ENCODE results near the gene ANKRD36B.
"Not testable (repeated sequence)": the region's sequence is repeated elsewhere in the genome, so short reads cannot be mapped to it uniquely, and the experiment has no call there.

ANKRD36B gene

DNA sequence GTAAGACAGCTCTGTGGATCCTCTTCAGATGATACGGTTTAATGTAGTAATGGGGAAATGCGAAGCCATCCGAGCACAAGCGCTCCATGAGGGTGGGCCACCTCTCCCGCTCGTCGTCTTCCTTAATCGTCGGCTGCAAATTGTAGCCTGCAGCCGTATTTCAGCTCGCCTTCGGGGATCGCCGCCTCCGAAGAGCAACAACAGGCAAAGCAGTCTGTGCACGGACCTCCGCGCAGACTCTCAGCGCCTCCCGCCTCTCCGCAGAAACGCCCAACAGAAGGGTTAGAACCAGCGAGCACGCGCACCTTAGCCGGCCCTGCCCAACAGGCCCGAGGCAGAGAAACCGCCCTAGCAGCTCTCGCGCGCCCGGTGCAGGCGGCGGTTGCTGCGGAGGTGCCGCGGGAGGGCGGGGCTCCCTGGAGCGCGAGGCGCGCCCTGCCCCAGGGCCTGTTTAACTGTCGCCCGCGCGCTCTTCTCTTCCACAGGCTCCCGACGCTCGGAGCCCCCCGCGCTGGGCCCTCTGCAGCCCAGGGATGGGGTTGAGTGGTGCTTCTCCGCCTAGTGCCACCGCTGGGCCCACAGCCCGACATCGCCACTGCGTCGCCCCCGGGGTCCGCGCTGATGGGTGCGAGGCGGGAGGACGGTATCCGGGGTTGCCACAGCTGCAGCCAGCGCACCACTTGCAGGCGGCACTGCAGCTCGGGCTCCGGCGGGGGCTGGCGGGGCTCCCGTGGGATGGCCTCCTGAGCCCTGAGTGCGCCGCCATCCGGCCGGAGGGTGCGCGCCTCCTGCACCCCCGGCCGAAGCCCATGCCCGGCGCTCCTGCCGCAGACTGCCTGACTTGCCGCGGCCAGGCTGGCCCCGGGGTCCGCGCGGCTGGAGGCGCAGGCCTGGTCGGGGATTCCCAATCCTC is at the start of gene ANKRD36B:
Gene ANKRD36B (minus strand): TSS at position 280 of the 913 bp plus-strand sequence. CDS start 192 bp downstream, at position 88.
- CTCF ChIA-PET: interaction anchor here (0.6 to 2.9 kb wide), 26 partner anchors 8 to 800 kb away, joined by 3 to 151 read pairs (median 6); partner anchors contain the start of genes ACTR1B, C2orf92 and COX5B
- POLR2A ChIA-PET: not testable (repeated sequence)
- DNase-seq (ENCODE audit: extremely low spot score): peak; percentile 43

DNA sequence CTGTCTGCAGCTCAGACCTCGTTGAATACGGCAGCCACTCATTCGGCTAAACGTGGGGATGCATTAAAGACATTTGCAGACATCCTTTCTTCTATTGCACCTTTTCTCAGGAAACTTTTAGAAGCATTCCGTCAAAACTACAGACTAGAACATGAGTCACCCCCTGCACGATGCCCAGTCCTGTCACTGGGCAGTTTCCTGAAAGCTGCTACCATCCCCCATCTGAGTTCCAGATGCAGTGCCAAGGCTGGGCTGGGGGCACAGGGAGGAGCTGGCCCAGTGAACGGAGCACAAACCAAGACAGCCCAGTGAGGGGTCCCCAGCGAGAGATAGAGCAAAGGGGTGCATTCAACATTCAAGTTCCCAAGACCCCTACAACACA is 36.4 kb upstream of the ANKRD36B start:
- not testable (repeated sequence) for DNase-seq (ENCODE audit: extremely low spot score)

DNA sequence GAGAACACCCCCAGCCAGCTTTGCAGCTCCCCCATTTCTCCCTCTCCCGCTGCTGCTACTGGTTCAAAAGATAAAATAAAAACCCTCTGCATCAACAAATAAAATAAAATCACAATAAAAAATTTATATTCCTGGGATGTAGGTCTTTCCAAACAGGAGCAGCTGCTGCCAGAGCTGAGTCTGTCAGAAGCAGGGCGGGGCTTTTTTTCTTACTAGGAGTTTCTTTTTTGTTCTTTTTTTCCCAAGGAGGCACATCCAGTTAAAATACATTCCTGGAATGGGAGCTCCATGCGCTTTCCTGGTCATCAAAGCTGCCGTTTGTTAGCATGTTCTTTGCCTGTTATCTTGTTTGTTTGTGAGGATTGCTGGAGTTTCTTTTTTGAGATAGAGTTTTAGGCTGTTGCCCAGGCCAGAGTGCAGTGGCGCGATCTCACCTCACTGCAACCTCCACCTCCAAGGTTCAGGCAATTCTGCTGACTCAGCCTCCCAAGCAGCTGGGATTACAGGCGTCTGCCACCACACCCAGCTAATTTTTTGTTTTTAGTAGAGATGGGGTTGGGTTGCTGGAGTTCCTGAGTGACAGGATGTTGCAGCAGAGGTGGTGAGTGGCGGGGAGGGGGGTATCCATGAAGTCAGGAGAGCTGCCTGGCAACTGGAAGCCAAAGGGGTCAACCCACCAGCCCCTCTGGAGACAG is 35.8 kb upstream of the ANKRD36B start:
- POLR2A ChIA-PET; DNase-seq (ENCODE audit: extremely low spot score): not testable (repeated sequence)
- CTCF ChIA-PET: interaction anchor here (1.5 kb wide), 1 partner anchor 73 kb away, joined by 5 read pairs; no protein-coding TSS in a partner anchor

More for the DNA sequence above, 36.4 kb upstream of the ANKRD36B start:
- CTCF ChIA-PET: interaction anchor here (1.5 kb wide), 1 partner anchor 72 kb away, joined by 5 read pairs; no protein-coding TSS in a partner anchor
- POLR2A ChIA-PET: not testable (repeated sequence)

DNA sequence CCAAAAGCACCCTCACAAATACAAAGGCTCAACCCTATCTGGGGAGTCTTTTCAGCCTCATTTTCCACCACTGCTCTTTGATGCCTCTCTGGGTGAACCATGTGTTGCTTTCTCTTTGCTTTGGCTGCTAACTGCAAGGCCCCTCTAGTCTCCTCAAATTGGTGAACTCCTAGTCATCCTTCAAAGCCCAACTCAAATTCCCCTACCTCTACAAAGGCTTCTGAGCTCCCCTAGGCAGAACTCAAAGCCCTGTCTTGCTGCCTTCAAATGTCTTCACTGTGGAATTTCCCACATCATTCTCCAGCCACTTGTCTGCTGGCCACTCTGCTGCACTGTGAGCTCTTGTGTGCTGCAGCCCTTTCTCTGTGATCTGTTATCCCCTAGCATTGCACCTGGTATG is 33.3 kb upstream of the ANKRD36B start:
- POLR2A ChIA-PET, CTCF ChIA-PET: not testable (repeated sequence)

DNA sequence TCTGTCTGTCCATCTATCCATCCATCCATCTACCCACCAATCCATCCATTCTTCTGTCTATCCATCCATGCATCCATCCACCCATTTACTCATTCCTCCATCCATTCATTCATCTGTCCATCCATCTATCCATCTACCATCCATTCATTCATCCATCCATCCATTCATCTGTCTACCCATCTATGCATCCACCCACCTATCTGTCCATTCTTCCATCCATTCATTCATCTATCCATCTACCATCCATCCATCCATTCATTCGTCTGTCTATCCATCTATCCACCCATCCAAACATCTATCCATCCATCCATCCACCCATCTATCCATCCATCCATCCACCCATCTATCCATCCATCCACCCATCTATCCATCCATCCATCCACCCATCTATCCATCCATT is 30.8 kb upstream of the ANKRD36B start:
- DNase-seq (ENCODE audit: extremely low spot score); POLR2A ChIA-PET; CTCF ChIA-PET: not testable (repeated sequence)

More for the DNA sequence above, 33.3 kb upstream of the ANKRD36B start:
- not testable (repeated sequence) for DNase-seq (ENCODE audit: extremely low spot score)

DNA sequence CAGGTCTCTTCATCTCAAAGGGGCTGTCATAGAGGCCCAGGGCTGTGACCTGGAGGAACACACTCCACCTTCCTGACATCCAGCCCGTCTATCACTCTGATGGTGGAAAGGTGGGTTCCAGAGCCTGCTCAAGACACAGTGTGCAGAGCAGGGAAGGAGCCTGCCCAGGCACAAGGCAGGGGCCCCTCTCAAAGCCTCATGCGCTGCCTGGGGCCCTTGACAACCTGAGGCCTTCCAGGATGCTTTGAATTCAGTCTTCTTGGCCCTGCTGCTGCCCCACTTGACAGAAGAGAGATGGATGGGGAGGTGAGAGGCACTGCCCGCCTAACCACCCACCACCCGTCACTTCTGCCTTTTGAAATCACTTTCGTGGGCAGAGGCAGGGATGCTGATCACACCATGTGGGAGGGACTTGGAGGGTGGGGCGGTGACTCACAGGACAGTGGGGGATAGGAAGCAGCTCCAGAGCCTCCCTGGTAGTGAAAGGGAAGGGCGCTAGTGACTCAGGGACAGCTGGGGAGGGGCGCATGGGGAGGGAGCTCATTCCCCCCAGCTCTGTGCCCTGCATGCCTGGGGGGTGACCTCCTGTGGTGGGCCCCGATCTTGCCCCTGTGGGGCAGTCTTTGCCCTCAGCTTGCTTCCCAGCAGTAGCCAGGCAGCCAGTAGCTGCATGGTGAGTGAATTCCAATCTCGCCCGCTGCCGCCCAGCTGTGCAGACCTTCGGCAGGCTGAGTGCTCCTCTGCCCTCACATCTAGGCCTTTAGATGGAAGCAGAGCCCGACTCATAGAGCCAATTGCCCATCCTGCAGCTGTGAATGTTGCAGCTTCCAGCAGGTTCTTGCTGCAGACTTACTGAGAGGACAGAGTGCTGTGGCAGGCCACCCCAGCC is 29.5 kb upstream of the ANKRD36B start:
- CTCF ChIA-PET; DNase-seq (ENCODE audit: extremely low spot score): not testable (repeated sequence)

DNA sequence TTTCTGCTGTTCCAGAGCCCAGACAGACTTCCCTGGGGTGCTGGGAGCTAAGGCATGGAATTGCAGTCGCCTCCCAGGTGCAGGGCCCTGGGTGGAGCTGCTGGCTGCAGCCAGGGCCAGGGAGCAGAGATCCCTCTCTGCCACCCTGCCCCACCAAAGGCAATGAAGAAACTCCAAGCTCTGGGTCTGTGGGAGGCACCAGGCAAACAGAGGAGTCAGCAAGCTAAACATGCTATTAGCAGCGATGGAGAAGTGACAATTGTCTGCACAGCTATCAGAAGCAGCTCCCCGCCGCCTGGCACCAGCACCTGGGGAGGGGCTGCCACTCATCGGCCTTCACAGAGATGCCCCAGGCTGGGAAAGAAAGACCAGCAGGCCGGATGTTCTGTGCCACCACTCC is 28.2 kb upstream of the ANKRD36B start:
- TF ChIP-seq, protein P1, sequence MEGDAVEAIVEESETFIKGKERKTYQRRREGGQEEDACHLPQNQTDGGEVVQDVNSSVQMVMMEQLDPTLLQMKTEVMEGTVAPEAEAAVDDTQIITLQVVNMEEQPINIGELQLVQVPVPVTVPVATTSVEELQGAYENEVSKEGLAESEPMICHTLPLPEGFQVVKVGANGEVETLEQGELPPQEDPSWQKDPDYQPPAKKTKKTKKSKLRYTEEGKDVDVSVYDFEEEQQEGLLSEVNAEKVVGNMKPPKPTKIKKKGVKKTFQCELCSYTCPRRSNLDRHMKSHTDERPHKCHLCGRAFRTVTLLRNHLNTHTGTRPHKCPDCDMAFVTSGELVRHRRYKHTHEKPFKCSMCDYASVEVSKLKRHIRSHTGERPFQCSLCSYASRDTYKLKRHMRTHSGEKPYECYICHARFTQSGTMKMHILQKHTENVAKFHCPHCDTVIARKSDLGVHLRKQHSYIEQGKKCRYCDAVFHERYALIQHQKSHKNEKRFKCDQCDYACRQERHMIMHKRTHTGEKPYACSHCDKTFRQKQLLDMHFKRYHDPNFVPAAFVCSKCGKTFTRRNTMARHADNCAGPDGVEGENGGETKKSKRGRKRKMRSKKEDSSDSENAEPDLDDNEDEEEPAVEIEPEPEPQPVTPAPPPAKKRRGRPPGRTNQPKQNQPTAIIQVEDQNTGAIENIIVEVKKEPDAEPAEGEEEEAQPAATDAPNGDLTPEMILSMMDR (IDR thresholded peaks at IDR 0.05; ENCODE audit: control extremely low read depth, extremely low read depth, low read depth, missing control alignments): no peak
- POLR2A ChIA-PET: no interaction called here
- CTCF ChIA-PET: no interaction called here
- no peak for DNase-seq (ENCODE audit: extremely low spot score)

More for the DNA sequence above, 29.5 kb upstream of the ANKRD36B start:
- POLR2A ChIA-PET: not testable (repeated sequence)

DNA sequence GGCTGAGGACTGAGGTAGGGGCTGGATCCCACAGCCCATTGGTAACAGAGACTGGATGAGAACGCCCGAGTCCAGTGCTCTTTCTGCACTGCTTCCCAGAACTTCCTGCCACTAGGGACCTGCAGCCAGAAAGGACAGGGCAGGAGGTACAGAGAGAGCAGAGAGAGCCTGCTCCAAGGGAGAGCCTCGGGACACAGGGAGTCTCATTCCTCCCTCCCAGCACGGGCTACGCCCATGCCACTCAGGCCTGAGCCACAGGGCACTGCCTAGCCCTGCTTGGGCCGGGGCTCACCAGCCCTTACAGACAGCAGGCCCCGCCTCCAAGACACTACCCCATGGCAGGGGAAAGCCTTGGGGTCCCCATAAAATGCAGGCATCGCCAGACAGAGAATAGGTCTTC is 26.1 kb upstream of the ANKRD36B start:
- POLR2A ChIA-PET; CTCF ChIA-PET; DNase-seq (ENCODE audit: extremely low spot score): not testable (repeated sequence)

DNA sequence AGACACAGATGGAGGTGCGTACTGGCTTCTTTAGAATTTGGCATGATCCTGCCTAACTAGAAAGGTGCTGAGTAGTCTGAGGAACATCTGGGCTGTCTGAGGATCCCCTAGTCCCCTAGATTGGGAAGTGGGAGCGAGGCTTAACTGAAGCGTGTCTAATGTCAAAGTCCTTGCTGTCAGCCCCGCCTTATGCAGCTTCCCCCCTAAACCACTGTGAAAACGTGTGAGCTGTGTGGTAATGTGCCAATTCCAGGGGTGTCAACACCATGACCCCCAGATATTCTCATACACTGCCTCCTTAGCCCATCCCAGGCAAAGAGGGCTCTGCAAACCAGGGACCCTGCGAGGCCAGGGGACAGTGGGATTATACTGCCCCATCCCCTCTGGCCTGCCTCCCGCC is 22.2 kb upstream of the ANKRD36B start:
- DNase-seq (ENCODE audit: extremely low spot score); CTCF ChIA-PET; POLR2A ChIA-PET: not testable (repeated sequence)

DNA sequence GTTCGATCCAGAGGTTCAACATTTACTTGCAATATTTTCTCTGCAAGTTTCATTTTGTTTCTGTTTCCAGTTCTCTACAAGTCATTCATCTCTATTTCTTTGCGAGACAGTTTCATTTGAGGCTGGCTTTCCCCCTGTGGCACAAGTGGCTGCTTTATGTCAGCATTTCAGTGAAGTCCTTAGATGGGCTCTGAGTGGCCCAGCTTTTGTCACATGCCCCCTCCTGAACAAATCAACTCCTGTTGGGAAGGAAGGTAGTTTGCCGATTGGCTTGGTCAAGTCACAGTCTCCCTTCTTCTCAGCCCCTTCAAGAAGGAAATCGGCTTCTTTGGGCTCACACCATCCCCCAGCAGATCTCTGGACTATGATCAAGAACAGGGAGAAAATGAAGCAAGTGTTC is 19.1 kb upstream of the ANKRD36B start:
- CTCF ChIA-PET: not testable (repeated sequence)

DNA sequence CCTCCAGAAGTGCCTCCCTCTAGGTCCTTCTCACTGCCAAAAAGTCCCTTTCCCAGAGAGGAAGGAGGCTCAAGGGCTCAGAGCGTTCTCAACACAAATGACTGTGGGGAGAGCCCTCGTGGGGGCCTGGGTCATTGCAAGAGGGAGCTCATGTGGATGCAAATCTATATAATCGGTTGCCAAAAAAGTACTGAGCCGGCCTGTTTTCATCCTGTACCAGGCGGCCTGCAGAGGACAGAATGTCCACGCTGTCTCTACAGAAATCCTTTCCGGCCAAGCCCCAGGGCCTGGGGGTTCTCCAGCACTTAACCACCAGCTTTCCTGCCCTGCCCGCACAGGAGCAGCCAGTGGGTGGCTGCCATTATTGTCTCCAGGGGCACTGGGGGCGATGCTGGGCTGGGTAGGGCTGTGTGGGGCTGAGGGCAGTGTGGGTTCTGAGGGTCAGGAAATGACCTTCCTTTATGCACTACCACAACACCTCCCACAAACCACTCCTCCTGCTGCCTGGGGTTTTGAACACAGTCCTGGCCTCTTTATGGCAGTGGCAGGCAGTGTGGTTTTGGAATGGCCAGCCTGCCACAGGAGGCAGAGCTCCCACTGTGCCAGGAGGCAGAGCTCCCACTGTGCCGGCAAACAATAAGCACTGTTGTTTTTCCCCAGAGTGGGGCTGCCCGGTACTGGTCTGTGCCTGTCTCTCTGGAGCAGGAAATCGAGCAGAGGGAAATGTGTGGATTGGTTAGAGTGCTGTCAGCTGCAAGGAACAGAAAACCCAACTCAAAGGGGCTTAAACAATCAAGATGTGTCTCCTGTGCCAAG is 16.1 kb upstream of the ANKRD36B start:
- POLR2A ChIA-PET; CTCF ChIA-PET; DNase-seq (ENCODE audit: extremely low spot score): not testable (repeated sequence)

More for the DNA sequence above, 19.1 kb upstream of the ANKRD36B start:
- DNase-seq (ENCODE audit: extremely low spot score); POLR2A ChIA-PET: not testable (repeated sequence)

DNA sequence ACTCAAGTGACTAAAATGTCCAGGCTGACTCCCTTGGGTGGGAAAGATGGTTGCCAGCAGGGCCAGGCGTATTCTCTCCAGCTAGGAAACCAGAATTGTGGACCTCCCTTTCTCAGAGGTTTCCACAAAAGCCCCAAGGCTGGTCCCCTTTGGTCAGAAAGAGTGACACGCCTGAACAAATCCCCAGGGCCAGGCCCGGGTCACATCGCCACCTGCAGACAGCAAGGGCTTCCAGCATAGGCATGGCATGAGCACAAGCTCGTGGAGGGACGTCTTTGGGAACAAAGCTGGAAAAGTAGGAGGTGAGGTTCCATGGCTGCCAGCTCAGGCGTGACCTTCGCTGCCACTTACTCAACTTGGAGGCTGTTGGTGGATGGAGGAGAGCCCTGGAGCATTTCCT is 15.4 kb upstream of the ANKRD36B start:
- DNase-seq (ENCODE audit: extremely low spot score); CTCF ChIA-PET; POLR2A ChIA-PET: not testable (repeated sequence)

DNA sequence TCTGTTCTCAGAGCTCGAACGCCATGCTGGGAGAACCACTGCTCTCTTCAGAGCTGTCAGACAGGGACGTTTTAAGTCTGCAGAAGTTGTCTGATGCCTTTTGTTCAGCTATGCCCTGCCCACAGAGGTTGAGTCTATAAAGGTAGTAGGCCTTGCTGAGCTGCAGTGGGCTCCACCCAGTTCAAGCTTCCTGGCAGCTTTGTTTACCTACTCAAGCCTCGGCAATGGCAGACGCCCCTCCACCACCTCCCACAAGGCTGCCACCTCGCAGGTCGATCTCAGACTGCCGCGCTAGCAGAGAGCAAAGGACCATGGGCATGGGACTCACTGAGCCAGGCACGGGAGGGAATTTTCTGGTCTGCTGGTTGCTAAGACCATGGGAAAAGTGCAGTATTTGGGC is 11.9 kb upstream of the ANKRD36B start:
- POLR2A ChIA-PET; DNase-seq (ENCODE audit: extremely low spot score); CTCF ChIA-PET: not testable (repeated sequence)

DNA sequence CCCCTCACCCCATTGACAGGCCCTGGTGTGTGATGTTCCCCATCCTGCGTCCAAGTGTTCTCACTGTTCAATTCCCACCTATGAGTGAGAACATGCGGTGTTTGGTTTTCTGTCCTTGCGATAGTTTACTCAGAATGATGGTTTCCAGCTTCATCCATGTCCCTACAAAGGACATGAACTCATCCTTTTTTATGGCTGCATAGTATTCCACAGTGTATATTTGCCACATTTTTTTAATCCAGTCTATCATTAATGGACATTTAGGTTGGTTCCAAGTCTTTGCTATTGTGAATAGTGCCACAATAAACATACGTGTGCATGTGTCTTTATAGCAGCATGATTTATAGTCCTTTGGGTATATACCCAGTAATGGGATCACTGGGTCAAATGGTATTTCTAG is 6.5 kb upstream of the ANKRD36B start:
- DNase-seq (ENCODE audit: extremely low spot score); CTCF ChIA-PET; POLR2A ChIA-PET: not testable (repeated sequence)

DNA sequence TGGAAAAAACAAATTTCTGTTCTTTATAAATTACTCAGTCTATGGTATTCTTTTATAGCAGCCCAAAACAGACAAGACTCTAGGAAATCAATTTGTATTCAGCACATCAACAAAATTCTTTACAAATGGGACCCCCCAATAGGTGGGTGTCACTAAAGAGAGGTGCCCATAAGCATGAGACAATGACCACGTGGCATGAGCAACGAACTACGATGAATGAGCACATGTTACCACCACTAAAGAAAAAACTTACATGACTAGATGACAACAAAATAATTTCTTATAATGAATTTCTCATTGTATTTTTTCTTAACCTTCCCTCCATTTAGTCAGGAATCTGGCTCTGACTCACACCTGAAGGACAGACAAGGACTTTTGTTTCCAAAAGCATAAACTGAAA is 3.8 kb upstream of the ANKRD36B start:
- DNase-seq (ENCODE audit: extremely low spot score); CTCF ChIA-PET; POLR2A ChIA-PET: not testable (repeated sequence)

Data from GM10248 (cell line).